Panc1 (cell line): Measurements from ENCODE around the gene C2CD2L. TPM values are rescaled to one million over a fixed set of nuclear protein-coding genes. Genes with fewer than 3 reads are reported as not detected.

Experiments used
- ATAC-seq: fragments of 200-7000 bp; cut with Tn5 transposase; 2 replicates; pipeline ENCODE4 v1.9.1; 2020; ENCODE audit warnings: mild to moderate bottlenecking, moderate library complexity
- BruUV-seq: library from RNA; stranded (reverse); fragments of 400-500 nt; replicated peaks from 2 replicates; lab custom pipeline; 2021; lab: Mats Ljungman, UMichigan
- CTCF ChIA-PET: fragments of 300-600 bp; sonication (Branson Sonifier 250); formaldehyde crosslinking; loops from one replicate; lab custom pipeline; 2022; ENCODE audit warnings: antibody characterized with exemption; lab: Charles Lee
- POLR2A ChIA-PET: fragments of 300-600 bp; sonication (Branson Sonifier 250); formaldehyde crosslinking; loops from one replicate; lab custom pipeline; 2022; ENCODE audit warnings: antibody characterized with exemption; lab: Charles Lee
- DNase-seq: peaks from one replicate; pipeline ENCODE4 v3.0.0-alpha.2; 2010; ENCODE audit warnings: low read depth, low spot score
- H3K27ac ChIP-seq: 2 replicates; pipeline ENCODE4 v1.5.1; 2011; ENCODE audit warnings: mild to moderate bottlenecking, low read length, inconsistent platforms
- H3K27me3 ChIP-seq: fragments of 200-500 bp; sonication (Bioruptor generic); 2 replicates; pipeline ENCODE4 v1.6.0; 2014; ENCODE audit warnings: low read length, inconsistent platforms; ENCODE audit not compliant: control insufficient read depth, insufficient read depth
- H3K36me3 ChIP-seq: fragments of 200-500 bp; sonication (Bioruptor generic); 2 replicates; pipeline ENCODE4 v1.5.1; 2014; ENCODE audit warnings: inconsistent platforms, mild to moderate bottlenecking, low read length, moderate library complexity; ENCODE audit not compliant: control insufficient read depth, insufficient read depth
- H3K4me1 ChIP-seq: 2 replicates; pipeline ENCODE4 v1.5.1; 2011; ENCODE audit warnings: inconsistent platforms, mild to moderate bottlenecking, low read length, moderate library complexity; ENCODE audit not compliant: control insufficient read depth, insufficient read depth
- H3K4me3 ChIP-seq, 2 experiments: 2 replicates each; pipeline ENCODE4 v1.5.1; 2011 to 2012; ENCODE audit warnings: low read depth in 2 of 2, low read length in 2 of 2, mild to moderate bottlenecking in 2 of 2, inconsistent platforms in 1 of 2, moderate library complexity in 1 of 2
- H3K9me3 ChIP-seq: fragments of 200-500 bp; sonication (Bioruptor generic); 2 replicates; pipeline ENCODE4 v1.5.1; 2014; ENCODE audit warnings: low read depth, mild to moderate bottlenecking, inconsistent platforms, low read length, moderate library complexity; ENCODE audit not compliant: control insufficient read depth, insufficient read depth
- CTCF ChIP-seq: fragments of 450-650 bp; IDR thresholded peaks from 2 replicates; pipeline ENCODE4 v1.5.1; 2017; ENCODE audit warnings: mild to moderate bottlenecking
- POLR2AphosphoS5 ChIP-seq: IDR thresholded peaks from 2 replicates; pipeline ENCODE4 v1.6.1; 2012; ENCODE audit warnings: mild to moderate bottlenecking, low read depth, low read length, moderate library complexity
- SIN3A ChIP-seq: IDR thresholded peaks from 2 replicates; pipeline ENCODE4 v1.6.1; 2012; ENCODE audit warnings: low read depth, mild to moderate bottlenecking, low read length, moderate library complexity, borderline replicate concordance; ENCODE audit not compliant: insufficient read depth
- TCF7L2 ChIP-seq: IDR thresholded peaks from 2 replicates; pipeline ENCODE4 v1.6.1; 2011; ENCODE audit warnings: mild to moderate bottlenecking, low read depth, low read length, inconsistent platforms
- in situ Hi-C: cut with HindIII; loops from 2 replicates; pipeline ENCODE4 v1.10.0; 2016; ENCODE audit warnings: low sequenced_read_pairs, low pct_unique_long_range_greater_than_20kb
- intact Hi-C: fragments of 100-400 bp; cut with micrococcal nuclease; formaldehyde crosslinking; loops from one replicate; pipeline ENCODE4 v1.10.0; 2022; ENCODE audit not compliant: unreplicated experiment
- total RNA-seq: library from RNA; stranded (reverse); gene quantifications from one replicate; pipeline ENCODE4 v1.2.1, GENCODE V29; 2021; ENCODE audit not compliant: unreplicated experiment
- TF ChIP-seq, protein P1 (sequence below), 2 experiments: IDR thresholded peaks; 2 replicates each; pipeline ENCODE4 v1.6.1; 2011 to 2012; ENCODE audit warnings: low read depth in 2 of 2, control low read depth in 1 of 2, low read length in 1 of 2, mild to moderate bottlenecking in 1 of 2, moderate library complexity in 1 of 2; ENCODE audit not compliant: insufficient read depth in 1 of 2

The C2CD2L gene
- total RNA-seq, 1 experiment from 2014 or later: 10.1 TPM

DNA sequence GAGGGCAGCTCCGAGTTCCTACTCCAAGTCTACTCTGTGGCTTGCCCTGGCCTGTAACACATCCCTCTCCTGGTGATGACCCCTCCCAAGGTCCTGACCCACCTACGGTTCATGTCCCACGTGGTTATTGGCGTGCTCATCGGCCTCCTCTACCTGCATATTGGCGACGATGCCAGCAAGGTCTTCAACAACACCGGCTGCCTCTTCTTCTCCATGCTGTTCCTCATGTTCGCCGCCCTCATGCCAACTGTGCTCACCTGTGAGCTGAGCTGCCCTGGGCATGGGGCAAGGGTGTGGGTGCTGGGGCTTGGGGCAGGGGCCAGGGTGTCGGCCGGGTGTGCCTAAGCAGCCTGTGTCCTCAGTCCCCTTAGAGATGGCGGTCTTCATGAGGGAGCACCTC lies 51.3 kb downstream of the C2CD2L start:
- CTCF ChIA-PET: no interaction called here
- no TSS peak for BruUV-seq
- no peak for ATAC-seq

GRCh38 chr11:119160151-119160550 lies 53.0 kb downstream of the C2CD2L start:
- ChIA-PET POLR2A (interaction anchor here (0.5 kb wide), 1 partner anchor 11 kb away, joined by 3 read pairs; no protein-coding TSS in a partner anchor), CTCF (interaction anchor here (0.6 kb wide), 1 partner anchor 18 kb away, joined by 5 read pairs; no protein-coding TSS in a partner anchor)
- Histone ChIP-seq H3K36me3 (no peaks in the 10 kb centered on the region), H3K4me3 (no peak overlapping the region), H3K9me3 (no peaks in the 10 kb centered on the region), H3K4me1 (no peaks in the 10 kb centered on the region), H3K27me3 (no peaks in the 10 kb centered on the region), H3K27ac (no peak overlapping the region)
- intact Hi-C loops (no loop called here), in situ Hi-C loops (no loop called here)
- no TSS peak for BruUV-seq
- ATAC-seq (no peak), DNase-seq (no peak)
- no peak for TF ChIP-seq CTCF
- TF ChIP-seq POLR2AphosphoS5: no peak
- TF ChIP-seq, protein P1, sequence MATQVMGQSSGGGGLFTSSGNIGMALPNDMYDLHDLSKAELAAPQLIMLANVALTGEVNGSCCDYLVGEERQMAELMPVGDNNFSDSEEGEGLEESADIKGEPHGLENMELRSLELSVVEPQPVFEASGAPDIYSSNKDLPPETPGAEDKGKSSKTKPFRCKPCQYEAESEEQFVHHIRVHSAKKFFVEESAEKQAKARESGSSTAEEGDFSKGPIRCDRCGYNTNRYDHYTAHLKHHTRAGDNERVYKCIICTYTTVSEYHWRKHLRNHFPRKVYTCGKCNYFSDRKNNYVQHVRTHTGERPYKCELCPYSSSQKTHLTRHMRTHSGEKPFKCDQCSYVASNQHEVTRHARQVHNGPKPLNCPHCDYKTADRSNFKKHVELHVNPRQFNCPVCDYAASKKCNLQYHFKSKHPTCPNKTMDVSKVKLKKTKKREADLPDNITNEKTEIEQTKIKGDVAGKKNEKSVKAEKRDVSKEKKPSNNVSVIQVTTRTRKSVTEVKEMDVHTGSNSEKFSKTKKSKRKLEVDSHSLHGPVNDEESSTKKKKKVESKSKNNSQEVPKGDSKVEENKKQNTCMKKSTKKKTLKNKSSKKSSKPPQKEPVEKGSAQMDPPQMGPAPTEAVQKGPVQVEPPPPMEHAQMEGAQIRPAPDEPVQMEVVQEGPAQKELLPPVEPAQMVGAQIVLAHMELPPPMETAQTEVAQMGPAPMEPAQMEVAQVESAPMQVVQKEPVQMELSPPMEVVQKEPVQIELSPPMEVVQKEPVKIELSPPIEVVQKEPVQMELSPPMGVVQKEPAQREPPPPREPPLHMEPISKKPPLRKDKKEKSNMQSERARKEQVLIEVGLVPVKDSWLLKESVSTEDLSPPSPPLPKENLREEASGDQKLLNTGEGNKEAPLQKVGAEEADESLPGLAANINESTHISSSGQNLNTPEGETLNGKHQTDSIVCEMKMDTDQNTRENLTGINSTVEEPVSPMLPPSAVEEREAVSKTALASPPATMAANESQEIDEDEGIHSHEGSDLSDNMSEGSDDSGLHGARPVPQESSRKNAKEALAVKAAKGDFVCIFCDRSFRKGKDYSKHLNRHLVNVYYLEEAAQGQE (IDR thresholded peaks at IDR 0.05; ENCODE audit: insufficient read depth in 1 of 2, low read depth in 2 of 2, low read length in 1 of 2): no peak
- no peak for TF ChIP-seq SIN3A
- no peak for TF ChIP-seq TCF7L2

More for the DNA sequence above, 51.3 kb downstream of the C2CD2L start:
- in situ Hi-C loops (no loop called here), intact Hi-C loops (no loop called here)
- H3K27ac ChIP-seq: no peak overlapping the region
- no peak overlapping the region for H3K4me3 ChIP-seq
- no peaks in the 10 kb centered on the region for H3K9me3 ChIP-seq
- TF ChIP-seq SIN3A: no peak
- no peaks in the 10 kb centered on the region for H3K36me3 ChIP-seq
- no peaks in the 10 kb centered on the region for H3K27me3 ChIP-seq
- H3K4me1 ChIP-seq: no peaks in the 10 kb centered on the region
- POLR2A ChIA-PET: no interaction called here
- no peak for DNase-seq

DNA sequence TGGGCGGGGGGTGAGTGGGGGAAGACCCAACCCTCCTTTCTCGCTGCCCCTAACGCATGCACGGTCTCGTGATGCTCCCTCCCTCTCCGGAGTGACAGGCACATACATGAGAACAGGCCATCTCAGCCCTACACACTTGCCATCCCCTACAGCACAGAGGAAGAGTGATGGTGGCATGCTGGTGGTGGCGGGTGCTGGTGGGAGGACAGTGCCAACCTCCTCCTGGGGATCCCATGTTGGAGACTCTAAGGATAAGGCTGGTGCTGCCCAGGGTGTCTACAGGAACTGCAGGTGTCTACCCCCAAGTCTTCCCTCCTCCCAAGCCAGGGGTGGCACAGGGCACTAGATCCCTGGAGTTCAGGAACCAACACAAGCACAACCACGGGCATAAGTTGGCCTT lies 54.7 kb downstream of the C2CD2L start:
- Histone ChIP-seq H3K36me3 (no peaks in the 10 kb centered on the region), H3K9me3 (no peaks in the 10 kb centered on the region), H3K4me3 (no peak overlapping the region), H3K27me3 (no peaks in the 10 kb centered on the region), H3K27ac (no peak overlapping the region), H3K4me1 (peaks cover 6% of the 10 kb centered on the region; the same call in 1 of the 2 replicates)
- no peak for DNase-seq
- ATAC-seq: no peak
- in situ Hi-C loops: no loop called here
- ChIA-PET POLR2A (no interaction called here), CTCF (no interaction called here)
- intact Hi-C loops: no loop called here
- TF ChIP-seq POLR2AphosphoS5 (no peak), TCF7L2 (no peak), CTCF (no peak), SIN3A (no peak)
- TF ChIP-seq, protein P1 (IDR thresholded peaks at IDR 0.05; ENCODE audit: insufficient read depth in 1 of 2, low read depth in 2 of 2, low read length in 1 of 2): no peak
- no TSS peak for BruUV-seq
